ENCODE results near the gene ZMAT2. TPM values are rescaled to one million over a fixed set of nuclear protein-coding genes. Genes with fewer than 3 reads are reported as not detected.
"Not testable (repeated sequence)": the region's sequence is repeated elsewhere in the genome, so short reads cannot be mapped to it uniquely, and the experiment has no call there.

The ZMAT2 gene
- total and polyA plus RNA-seq, 2 of the 8 experiments (the other 6 are each of a cell fraction or from before 2014, with no cell fraction given) = 56.8 to 65.9 TPM

DNA sequence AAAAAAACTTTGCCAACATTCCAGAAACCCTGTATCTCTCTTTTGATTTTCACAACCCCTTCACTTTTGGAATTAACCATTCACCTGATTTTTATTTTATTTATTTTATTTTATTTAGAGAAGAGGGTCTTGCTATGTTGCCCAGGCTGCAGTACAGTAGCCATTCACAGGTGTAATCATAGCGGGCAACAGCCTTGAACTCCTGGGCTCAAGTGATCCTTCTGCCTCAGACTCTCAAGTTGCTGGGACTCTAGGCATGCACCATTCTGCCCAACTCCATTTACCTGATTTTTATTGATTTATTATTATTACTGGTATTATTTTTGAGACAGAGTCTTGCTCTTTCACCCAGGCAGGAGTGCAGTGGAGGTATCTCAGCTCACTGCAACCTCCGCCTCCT is 16.0 kb downstream of the ZMAT2 start:
- H2BK15ac ChIP-seq (ENCODE audit: low read length); H3K23me2 ChIP-seq (ENCODE audit: low read depth, low read length); H4K91ac ChIP-seq (replicated peaks; ENCODE audit: insufficient read length, low read length); H3K4me2 ChIP-seq (ENCODE audit: insufficient read depth in 1 of 2, low read depth in 2 of 2, low read length in 2 of 2); FAIRE-seq; H3K4me3 ChIP-seq (ENCODE audit: extremely low read depth in 1 of 4, insufficient read depth in 2 of 4, low read depth in 3 of 4, low read length in 4 of 4); H2BK20ac ChIP-seq (ENCODE audit: low read length); H3K79me1 ChIP-seq (ENCODE audit: low read depth, low read length); H3K4ac ChIP-seq (replicated peaks; ENCODE audit: insufficient read length, low read depth, low read length); H3K23ac ChIP-seq (ENCODE audit: insufficient read length); H2BK12ac ChIP-seq (ENCODE audit: low read depth, low read length); H4K20me1 ChIP-seq (replicated peaks in 1 of 2; ENCODE audit: control insufficient read depth in 1 of 2, insufficient read depth in 2 of 2, low read length in 2 of 2); H4K8ac ChIP-seq (ENCODE audit: extremely low read depth, insufficient read depth, low read length); CTCF ChIA-PET (ENCODE audit: partially characterized antibody); H3K9ac ChIP-seq (replicated peaks in 1 of 4; ENCODE audit: extremely low read depth in 1 of 4, low read depth in 3 of 4, low read length in 3 of 4); H3K18ac ChIP-seq (ENCODE audit: extremely low read depth, low read length); H2BK5ac ChIP-seq (ENCODE audit: low read depth, low read length); H2AK5ac ChIP-seq (ENCODE audit: low read depth, low read length); DNase-seq (ENCODE audit: low read depth in 1 of 2, low spot score in 2 of 2); H3K56ac ChIP-seq (replicated peaks; ENCODE audit: insufficient read length, low read depth, low read length); H2BK120ac ChIP-seq (replicated peaks; ENCODE audit: low read depth, low read length); H3K79me2 ChIP-seq (ENCODE audit: control insufficient read depth in 1 of 2, insufficient read depth in 2 of 2, low read length in 2 of 2); H4K5ac ChIP-seq (ENCODE audit: insufficient read length, low read depth, low read length); H3K27me3 ChIP-seq (replicated peaks in 1 of 4; ENCODE audit: control insufficient read depth in 3 of 4, extremely low read depth in 1 of 4, insufficient read depth in 3 of 4, low read length in 3 of 4); H2AFZ ChIP-seq (ENCODE audit: low read length); H3K27ac ChIP-seq (ENCODE audit: low read depth, low read length); H3K14ac ChIP-seq (ENCODE audit: insufficient read length); H3K36me3 ChIP-seq (ENCODE audit: control insufficient read depth in 2 of 4, insufficient read depth in 4 of 4, low read length in 3 of 4); H3K9me3 ChIP-seq (ENCODE audit: insufficient read depth in 2 of 2, low read depth in 1 of 2, low read length in 1 of 2); H3K4me1 ChIP-seq (replicated peaks in 1 of 4; ENCODE audit: control insufficient read depth in 3 of 4, insufficient read depth in 4 of 4, low read length in 3 of 4): not testable (repeated sequence)
- 100% methylated on average over 2 of the region's 2 CpGs; no CpG with 5 or more reads in 1 of the 2 experiments for WGBS, 2 experiments (ENCODE audit: extremely low coverage in 1 of 2, insufficient coverage in 1 of 2, insufficient read length in 1 of 2, insufficient replicate concordance in 2 of 2, low coverage in 1 of 2, low lambda C conversion rate in 2 of 2, missing lambda C conversion rate in 1 of 2)
- POLR2A ChIA-PET (ENCODE audit: partially characterized antibody) = interaction anchor here (1.3 to 1.7 kb wide), 2 partner anchors 16 to 69 kb away, joined by 3 read pairs; partner anchors contain the start of genes IK, NDUFA2 and ZMAT2
